ENCODE results near the gene ATP9B.

Gene ATP9B

DNA sequence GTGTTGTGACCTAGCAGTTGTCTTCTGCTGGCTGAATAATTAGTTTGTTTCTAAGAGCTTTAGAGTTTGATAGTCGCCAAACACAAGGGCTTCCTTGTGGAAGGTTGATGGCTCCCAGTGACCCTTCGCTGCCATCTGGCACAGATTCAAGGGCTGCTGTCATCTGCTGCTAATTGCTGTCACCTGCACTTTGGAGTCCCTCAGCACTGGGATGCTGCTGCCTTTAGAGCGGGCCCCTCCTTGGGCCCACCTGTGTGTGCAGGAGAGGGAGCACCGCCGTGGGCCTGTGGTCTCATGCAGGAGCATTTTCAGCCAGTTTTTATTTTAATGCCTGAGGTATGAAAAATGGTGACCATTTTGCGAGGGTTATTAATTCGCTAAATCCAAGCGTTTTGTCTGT, 172.6 kb downstream of the ATP9B start:
- Histone ChIP-seq H3K4me3 (ENCODE audit: low read length, poor library complexity, severe bottlenecking) (no peak overlapping the region), H3K9me3 (ENCODE audit: insufficient read depth, low read depth, low read length) (no peaks in the 10 kb centered on the region), H3K4me1 (ENCODE audit: insufficient read depth, low read length, poor library complexity, severe bottlenecking) (peaks cover 15% of the 10 kb centered on the region), H3F3A (ENCODE audit: low read depth) (no peaks in the 10 kb centered on the region), H3K79me2 (ENCODE audit: insufficient read depth, low read length) (no peaks in the 10 kb centered on the region), H3K9ac (ENCODE audit: low read depth, low read length, poor library complexity, severe bottlenecking) (no peak overlapping the region), H4K20me1 (ENCODE audit: insufficient read depth, low read length, poor library complexity, severe bottlenecking) (peaks cover 33% of the 10 kb centered on the region), H3K4me2 (ENCODE audit: low read depth, low read length, poor library complexity, severe bottlenecking) (peak overlapping the region; percentile 51), H2AFZ (ENCODE audit: low read length) (no peak overlapping the region), H3K36me3 (ENCODE audit: insufficient read depth, low read length) (no peaks in the 10 kb centered on the region), H3K27me3 (ENCODE audit: insufficient read depth, low read length, poor library complexity, severe bottlenecking) (no peaks in the 10 kb centered on the region), H3K9me2 (replicated peaks; ENCODE audit: low read depth, low read length) (no peaks in the 10 kb centered on the region)
- TF ChIP-seq, protein P1, sequence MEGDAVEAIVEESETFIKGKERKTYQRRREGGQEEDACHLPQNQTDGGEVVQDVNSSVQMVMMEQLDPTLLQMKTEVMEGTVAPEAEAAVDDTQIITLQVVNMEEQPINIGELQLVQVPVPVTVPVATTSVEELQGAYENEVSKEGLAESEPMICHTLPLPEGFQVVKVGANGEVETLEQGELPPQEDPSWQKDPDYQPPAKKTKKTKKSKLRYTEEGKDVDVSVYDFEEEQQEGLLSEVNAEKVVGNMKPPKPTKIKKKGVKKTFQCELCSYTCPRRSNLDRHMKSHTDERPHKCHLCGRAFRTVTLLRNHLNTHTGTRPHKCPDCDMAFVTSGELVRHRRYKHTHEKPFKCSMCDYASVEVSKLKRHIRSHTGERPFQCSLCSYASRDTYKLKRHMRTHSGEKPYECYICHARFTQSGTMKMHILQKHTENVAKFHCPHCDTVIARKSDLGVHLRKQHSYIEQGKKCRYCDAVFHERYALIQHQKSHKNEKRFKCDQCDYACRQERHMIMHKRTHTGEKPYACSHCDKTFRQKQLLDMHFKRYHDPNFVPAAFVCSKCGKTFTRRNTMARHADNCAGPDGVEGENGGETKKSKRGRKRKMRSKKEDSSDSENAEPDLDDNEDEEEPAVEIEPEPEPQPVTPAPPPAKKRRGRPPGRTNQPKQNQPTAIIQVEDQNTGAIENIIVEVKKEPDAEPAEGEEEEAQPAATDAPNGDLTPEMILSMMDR (conservative IDR thresholded peaks at IDR 0.05; ENCODE audit: low read length), result no peak
- no peak for TF ChIP-seq EZH2phosphoT487 (IDR thresholded peaks at IDR 0.05; ENCODE audit: borderline replicate concordance)

GRCh38 chr18:79242246-79242645, 173.1 kb downstream of the ATP9B start:
- H3K9me2 ChIP-seq (replicated peaks; ENCODE audit: low read depth, low read length), result no peaks in the 10 kb centered on the region
- peak overlapping the region; percentile 51 for H3K4me2 ChIP-seq (ENCODE audit: low read depth, low read length, poor library complexity, severe bottlenecking)
- no peaks in the 10 kb centered on the region for H3F3A ChIP-seq (ENCODE audit: low read depth)
- H3K4me3 ChIP-seq (ENCODE audit: low read length, poor library complexity, severe bottlenecking), result no peak overlapping the region
- no peak overlapping the region for H3K9ac ChIP-seq (ENCODE audit: low read depth, low read length, poor library complexity, severe bottlenecking)
- peaks cover 35% of the 10 kb centered on the region for H4K20me1 ChIP-seq (ENCODE audit: insufficient read depth, low read length, poor library complexity, severe bottlenecking)
- peaks cover 15% of the 10 kb centered on the region for H3K4me1 ChIP-seq (ENCODE audit: insufficient read depth, low read length, poor library complexity, severe bottlenecking)
- H3K9me3 ChIP-seq (ENCODE audit: insufficient read depth, low read depth, low read length), result no peaks in the 10 kb centered on the region
- H3K27me3 ChIP-seq (ENCODE audit: insufficient read depth, low read length, poor library complexity, severe bottlenecking), result no peaks in the 10 kb centered on the region
- no peaks in the 10 kb centered on the region for H3K36me3 ChIP-seq (ENCODE audit: insufficient read depth, low read length)
- no peak overlapping the region for H2AFZ ChIP-seq (ENCODE audit: low read length)
- no peaks in the 10 kb centered on the region for H3K79me2 ChIP-seq (ENCODE audit: insufficient read depth, low read length)
- TF ChIP-seq, protein P1 (conservative IDR thresholded peaks at IDR 0.05; ENCODE audit: low read length), result no peak
- peak; percentile 18; the same call in 1 of the 2 replicates for TF ChIP-seq EZH2phosphoT487 (IDR thresholded peaks at IDR 0.05; ENCODE audit: borderline replicate concordance)

- TF ChIP-seq, protein P1 (conservative IDR thresholded peaks at IDR 0.05; ENCODE audit: low read length), result no peak
- TF ChIP-seq EZH2phosphoT487 (IDR thresholded peaks at IDR 0.05; ENCODE audit: borderline replicate concordance), result no peak
- no peak overlapping the region for H2AFZ ChIP-seq (ENCODE audit: low read length)
- H3K4me1 ChIP-seq (ENCODE audit: insufficient read depth, low read length, poor library complexity, severe bottlenecking), result peaks cover 15% of the 10 kb centered on the region
- peaks cover 37% of the 10 kb centered on the region for H4K20me1 ChIP-seq (ENCODE audit: insufficient read depth, low read length, poor library complexity, severe bottlenecking)
- no peak overlapping the region for H3K4me2 ChIP-seq (ENCODE audit: low read depth, low read length, poor library complexity, severe bottlenecking)
- no peaks in the 10 kb centered on the region for H3K27me3 ChIP-seq (ENCODE audit: insufficient read depth, low read length, poor library complexity, severe bottlenecking)
- H3K36me3 ChIP-seq (ENCODE audit: insufficient read depth, low read length), result no peaks in the 10 kb centered on the region
- no peaks in the 10 kb centered on the region for H3K9me3 ChIP-seq (ENCODE audit: insufficient read depth, low read depth, low read length)
- H3K79me2 ChIP-seq (ENCODE audit: insufficient read depth, low read length), result no peaks in the 10 kb centered on the region
- no peak overlapping the region for H3K4me3 ChIP-seq (ENCODE audit: low read length, poor library complexity, severe bottlenecking)
- no peaks in the 10 kb centered on the region for H3K9me2 ChIP-seq (replicated peaks; ENCODE audit: low read depth, low read length)
- H3F3A ChIP-seq (ENCODE audit: low read depth), result no peaks in the 10 kb centered on the region
- H3K9ac ChIP-seq (ENCODE audit: low read depth, low read length, poor library complexity, severe bottlenecking), result no peak overlapping the region
Measured at GRCh38 chr18:79245517-79246001, 176.4 kb downstream of the ATP9B start.

All from Loucy (cell line).